ENCODE data around the gene CPED1.

CPED1 gene

DNA sequence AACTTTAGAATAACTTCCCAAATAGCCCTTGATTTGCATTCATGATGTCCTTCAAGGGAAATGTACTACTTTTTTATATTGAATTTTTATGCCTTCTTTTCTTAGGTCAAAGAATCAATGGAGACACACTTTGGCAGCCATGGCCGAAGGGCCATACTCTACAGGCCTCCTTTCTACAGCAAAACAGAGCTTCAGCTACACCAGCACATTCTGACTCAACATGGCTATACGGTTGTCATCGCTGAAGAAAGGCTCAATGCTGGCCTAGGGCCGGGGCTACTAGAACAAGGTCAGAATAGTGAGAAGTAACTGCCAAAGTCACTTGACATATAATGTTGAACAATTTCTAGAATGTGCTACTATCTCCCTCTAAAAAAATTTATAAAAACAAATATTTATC lies 27.0 kb downstream of the CPED1 start:
- H3K9me3 ChIP-seq (ENCODE audit: control insufficient read depth, low read length) = no peaks in the 10 kb centered on the region
- peak overlapping the region in 1 of 2 experiments; percentile 94 for H3K4ac ChIP-seq (ENCODE audit: low read depth in 1 of 2, low read length in 2 of 2)
- peak overlapping the region; percentile 83 to 93 for H3K18ac ChIP-seq (ENCODE audit: low read depth in 1 of 2, low read length in 2 of 2)
- H2BK5ac ChIP-seq (ENCODE audit: low read depth, low read length, poor library complexity, severe bottlenecking) = no peak overlapping the region
- no peak overlapping the region for H3K4me3 ChIP-seq (ENCODE audit: insufficient read depth in 1 of 2, low read depth in 1 of 2, low read length in 2 of 2)
- H3K79me1 ChIP-seq (replicated peaks; ENCODE audit: low read length, poor library complexity, severe bottlenecking) = peaks cover 2% of the 10 kb centered on the region
- H3K4me2 ChIP-seq (ENCODE audit: low read length, poor library complexity, severe bottlenecking) = no peak overlapping the region
- H3K27ac ChIP-seq (ENCODE audit: low read length, poor library complexity, severe bottlenecking) = no peak overlapping the region
- H3K36me3 ChIP-seq (ENCODE audit: control insufficient read depth in 1 of 2, insufficient read depth in 2 of 2, low read depth in 1 of 2, low read length in 2 of 2) = no peaks in the 10 kb centered on the region
- no peak overlapping the region for H2BK120ac ChIP-seq (ENCODE audit: low read depth, low read length)
- H3K9ac ChIP-seq (ENCODE audit: low read length) = no peak overlapping the region
- H4K91ac ChIP-seq (ENCODE audit: low read length) = no peak overlapping the region
- peak overlapping the region in 1 of 2 experiments; percentile 88 for H3K14ac ChIP-seq (ENCODE audit: low read length in 2 of 2)
- no peak overlapping the region for H2AK5ac ChIP-seq (ENCODE audit: low read length, severe bottlenecking)
- WGBS = 90% methylated on average over 3 of the region's 4 CpGs
- no peak for DNase-seq
- H3K27me3 ChIP-seq (ENCODE audit: control insufficient read depth in 1 of 2, insufficient read depth in 1 of 2, low read length in 2 of 2) = no peaks in the 10 kb centered on the region
- H2BK15ac ChIP-seq (ENCODE audit: low read depth, poor library complexity, severe bottlenecking) = no peak overlapping the region
- peak overlapping the region; percentile 19 for H4K8ac ChIP-seq (ENCODE audit: low read length)
- H2AFZ ChIP-seq (ENCODE audit: low read depth, low read length) = no peak overlapping the region
- H2BK12ac ChIP-seq (ENCODE audit: low read length in 2 of 2) = peak overlapping the region in 1 of 2 experiments; percentile 77
- no peaks in the 10 kb centered on the region for H3K4me1 ChIP-seq (ENCODE audit: control insufficient read depth, insufficient read depth, low read depth, low read length)
- H3K23ac ChIP-seq (ENCODE audit: low read length in 2 of 2) = no peak overlapping the region

DNA sequence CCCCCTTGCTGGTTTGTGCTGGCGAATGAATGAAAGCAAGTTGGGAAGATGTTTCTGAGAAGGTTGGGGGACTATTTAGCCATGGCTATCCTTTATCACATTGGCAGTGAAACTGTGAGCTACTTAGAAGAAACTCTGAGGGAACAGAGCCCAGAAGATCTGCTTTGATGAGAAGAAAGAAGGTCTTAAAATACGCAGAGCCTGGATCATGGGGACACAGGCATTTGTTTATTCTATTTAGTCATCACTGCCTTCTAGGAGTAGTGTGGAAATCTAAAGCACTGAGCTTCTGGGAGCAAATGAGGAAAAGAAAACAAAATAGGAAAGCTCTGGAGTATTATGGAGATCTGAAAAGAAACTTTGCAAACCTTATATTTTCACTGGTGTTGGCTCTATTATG lies 28.5 kb downstream of the CPED1 start:
- H3K4me1 ChIP-seq (ENCODE audit: control insufficient read depth, insufficient read depth, low read depth, low read length) = no peaks in the 10 kb centered on the region
- H3K9ac ChIP-seq (ENCODE audit: low read length) = peak overlapping the region; percentile 33
- H3K14ac ChIP-seq (ENCODE audit: low read length in 2 of 2) = no peak overlapping the region
- H3K79me1 ChIP-seq (replicated peaks; ENCODE audit: low read length, poor library complexity, severe bottlenecking) = peaks cover 2% of the 10 kb centered on the region
- H3K36me3 ChIP-seq (ENCODE audit: control insufficient read depth in 1 of 2, insufficient read depth in 2 of 2, low read depth in 1 of 2, low read length in 2 of 2) = no peaks in the 10 kb centered on the region
- H2BK120ac ChIP-seq (ENCODE audit: low read depth, low read length) = no peak overlapping the region
- no peak overlapping the region for H2BK5ac ChIP-seq (ENCODE audit: low read depth, low read length, poor library complexity, severe bottlenecking)
- no peak overlapping the region for H2AK5ac ChIP-seq (ENCODE audit: low read length, severe bottlenecking)
- H3K4me2 ChIP-seq (ENCODE audit: low read length, poor library complexity, severe bottlenecking) = no peak overlapping the region
- peak overlapping the region; percentile 73 to 89 for H3K18ac ChIP-seq (ENCODE audit: low read depth in 1 of 2, low read length in 2 of 2)
- no peak overlapping the region for H2AFZ ChIP-seq (ENCODE audit: low read depth, low read length)
- no peak overlapping the region for H3K23ac ChIP-seq (ENCODE audit: low read length in 2 of 2)
- no peaks in the 10 kb centered on the region for H3K27me3 ChIP-seq (ENCODE audit: control insufficient read depth in 1 of 2, insufficient read depth in 1 of 2, low read length in 2 of 2)
- H4K91ac ChIP-seq (ENCODE audit: low read length) = no peak overlapping the region
- no peak overlapping the region for H3K4me3 ChIP-seq (ENCODE audit: insufficient read depth in 1 of 2, low read depth in 1 of 2, low read length in 2 of 2)
- no peak overlapping the region for H4K8ac ChIP-seq (ENCODE audit: low read length)
- WGBS = 48% methylated on average over 2 of the region's 2 CpGs
- no peak overlapping the region for H3K27ac ChIP-seq (ENCODE audit: low read length, poor library complexity, severe bottlenecking)
- peak; percentile 83 for DNase-seq
- peak overlapping the region in 1 of 2 experiments; percentile 71 for H2BK12ac ChIP-seq (ENCODE audit: low read length in 2 of 2)
- H2BK15ac ChIP-seq (ENCODE audit: low read depth, poor library complexity, severe bottlenecking) = no peak overlapping the region
- no peaks in the 10 kb centered on the region for H3K9me3 ChIP-seq (ENCODE audit: control insufficient read depth, low read length)
- H3K4ac ChIP-seq (ENCODE audit: low read depth in 1 of 2, low read length in 2 of 2) = peak overlapping the region in 1 of 2 experiments; percentile 59

DNA sequence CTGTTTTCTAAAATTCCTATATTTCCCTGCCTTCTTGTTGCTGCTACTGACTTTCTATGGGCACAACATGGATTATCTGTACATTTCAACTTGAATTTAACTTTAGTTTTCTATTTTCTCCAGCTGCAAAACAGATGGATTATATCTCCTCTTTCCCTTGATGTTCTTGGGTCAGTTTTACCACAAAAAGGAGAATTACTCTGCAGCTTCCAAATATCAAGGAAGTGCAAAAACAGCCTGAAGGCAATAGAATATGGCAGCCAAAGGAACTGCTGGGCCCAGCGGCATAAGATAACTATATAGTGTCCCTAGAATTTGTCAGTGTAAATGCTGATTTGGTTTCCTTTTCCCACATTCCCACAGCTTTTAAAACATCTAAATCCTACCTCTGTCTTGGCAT lies 29.1 kb downstream of the CPED1 start:
- H3K27me3 ChIP-seq (ENCODE audit: control insufficient read depth in 1 of 2, insufficient read depth in 1 of 2, low read length in 2 of 2) = no peaks in the 10 kb centered on the region
- H2BK5ac ChIP-seq (ENCODE audit: low read depth, low read length, poor library complexity, severe bottlenecking) = no peak overlapping the region
- H2BK15ac ChIP-seq (ENCODE audit: low read depth, poor library complexity, severe bottlenecking) = no peak overlapping the region
- no CpG with 5 or more reads among the region's 1 CpG for WGBS
- H2AK5ac ChIP-seq (ENCODE audit: low read length, severe bottlenecking) = no peak overlapping the region
- no peak overlapping the region for H4K8ac ChIP-seq (ENCODE audit: low read length)
- peak overlapping the region in 1 of 2 experiments; percentile 78 for H3K18ac ChIP-seq (ENCODE audit: low read depth in 1 of 2, low read length in 2 of 2)
- H3K79me1 ChIP-seq (replicated peaks; ENCODE audit: low read length, poor library complexity, severe bottlenecking) = no peaks in the 10 kb centered on the region
- H3K4me2 ChIP-seq (ENCODE audit: low read length, poor library complexity, severe bottlenecking) = no peak overlapping the region
- H2BK120ac ChIP-seq (ENCODE audit: low read depth, low read length) = no peak overlapping the region
- no peak overlapping the region for H2AFZ ChIP-seq (ENCODE audit: low read depth, low read length)
- no peaks in the 10 kb centered on the region for H3K36me3 ChIP-seq (ENCODE audit: control insufficient read depth in 1 of 2, insufficient read depth in 2 of 2, low read depth in 1 of 2, low read length in 2 of 2)
- DNase-seq = no peak
- no peak overlapping the region for H4K91ac ChIP-seq (ENCODE audit: low read length)
- H3K4me3 ChIP-seq (ENCODE audit: insufficient read depth in 1 of 2, low read depth in 1 of 2, low read length in 2 of 2) = no peak overlapping the region
- no peaks in the 10 kb centered on the region for H3K9me3 ChIP-seq (ENCODE audit: control insufficient read depth, low read length)
- no peaks in the 10 kb centered on the region for H3K4me1 ChIP-seq (ENCODE audit: control insufficient read depth, insufficient read depth, low read depth, low read length)
- peak overlapping the region in 1 of 2 experiments; percentile 77 for H2BK12ac ChIP-seq (ENCODE audit: low read length in 2 of 2)
- H3K27ac ChIP-seq (ENCODE audit: low read length, poor library complexity, severe bottlenecking) = no peak overlapping the region
- no peak overlapping the region for H3K23ac ChIP-seq (ENCODE audit: low read length in 2 of 2)
- no peak overlapping the region for H3K4ac ChIP-seq (ENCODE audit: low read depth in 1 of 2, low read length in 2 of 2)
- no peak overlapping the region for H3K14ac ChIP-seq (ENCODE audit: low read length in 2 of 2)
- H3K9ac ChIP-seq (ENCODE audit: low read length) = no peak overlapping the region

DNA sequence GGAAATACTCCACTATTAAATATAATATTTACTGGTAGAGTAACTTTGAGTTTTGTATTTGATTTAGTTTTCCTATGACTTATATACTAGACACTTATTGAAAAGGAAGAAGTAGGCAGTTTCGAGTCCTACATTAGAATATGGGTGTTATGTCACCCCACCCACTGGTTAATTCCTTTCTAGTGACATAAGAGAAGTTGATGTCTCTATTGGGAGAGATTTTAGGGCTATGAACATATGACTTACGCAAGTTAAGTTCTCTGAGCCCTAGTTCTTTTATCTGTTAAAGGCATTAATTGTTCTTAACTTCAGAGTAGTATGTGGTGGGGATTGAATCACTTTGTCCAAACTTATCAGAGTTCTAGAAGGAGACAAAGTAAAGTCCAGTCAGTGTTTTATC lies 30.5 kb downstream of the CPED1 start:
- H2AFZ ChIP-seq (ENCODE audit: low read depth, low read length) = no peak overlapping the region
- H2BK5ac ChIP-seq (ENCODE audit: low read depth, low read length, poor library complexity, severe bottlenecking) = no peak overlapping the region
- H2BK12ac ChIP-seq (ENCODE audit: low read length in 2 of 2) = no peak overlapping the region
- H3K4me1 ChIP-seq (ENCODE audit: control insufficient read depth, insufficient read depth, low read depth, low read length) = no peaks in the 10 kb centered on the region
- no peak overlapping the region for H3K14ac ChIP-seq (ENCODE audit: low read length in 2 of 2)
- H3K18ac ChIP-seq (ENCODE audit: low read depth in 1 of 2, low read length in 2 of 2) = no peak overlapping the region
- no peak overlapping the region for H4K91ac ChIP-seq (ENCODE audit: low read length)
- H3K4me3 ChIP-seq (ENCODE audit: insufficient read depth in 1 of 2, low read depth in 1 of 2, low read length in 2 of 2) = peak overlapping the region in 1 of 2 experiments; percentile 12
- H3K23ac ChIP-seq (ENCODE audit: low read length in 2 of 2) = no peak overlapping the region
- no peaks in the 10 kb centered on the region for H3K36me3 ChIP-seq (ENCODE audit: control insufficient read depth in 1 of 2, insufficient read depth in 2 of 2, low read depth in 1 of 2, low read length in 2 of 2)
- H4K8ac ChIP-seq (ENCODE audit: low read length) = no peak overlapping the region
- H3K27ac ChIP-seq (ENCODE audit: low read length, poor library complexity, severe bottlenecking) = no peak overlapping the region
- H2BK120ac ChIP-seq (ENCODE audit: low read depth, low read length) = no peak overlapping the region
- no peaks in the 10 kb centered on the region for H3K79me1 ChIP-seq (replicated peaks; ENCODE audit: low read length, poor library complexity, severe bottlenecking)
- WGBS = 69% methylated on average over 1 of the region's 2 CpGs
- no peak overlapping the region for H3K4me2 ChIP-seq (ENCODE audit: low read length, poor library complexity, severe bottlenecking)
- no peaks in the 10 kb centered on the region for H3K9me3 ChIP-seq (ENCODE audit: control insufficient read depth, low read length)
- H3K9ac ChIP-seq (ENCODE audit: low read length) = peak overlapping the region; percentile 65
- H2BK15ac ChIP-seq (ENCODE audit: low read depth, poor library complexity, severe bottlenecking) = no peak overlapping the region
- H2AK5ac ChIP-seq (ENCODE audit: low read length, severe bottlenecking) = no peak overlapping the region
- no peaks in the 10 kb centered on the region for H3K27me3 ChIP-seq (ENCODE audit: control insufficient read depth in 1 of 2, insufficient read depth in 1 of 2, low read length in 2 of 2)
- DNase-seq = peak; percentile 45
- H3K4ac ChIP-seq (ENCODE audit: low read depth in 1 of 2, low read length in 2 of 2) = no peak overlapping the region

All from mesenchymal stem cell (in vitro differentiated cells and primary cell).